HG03520 (cell line): ENCODE results near the gene OR8U1.
"Not testable (repeated sequence)": the region's sequence is repeated elsewhere in the genome, so short reads cannot be mapped to it uniquely, and the experiment has no call there.

Source experiments
- ATAC-seq: cut with Tn5 transposase; IDR thresholded peaks from one replicate; pipeline ENCODE4 v1.9.1; 2021; ENCODE audit warnings: mild to moderate bottlenecking, moderate library complexity; ENCODE audit not compliant: unreplicated experiment

OR8U1 gene

GRCh38 chr11:56375324-56375723, at the start of gene OR8U1:
Gene OR8U1 (plus strand): TSS chr11:56375624. CDS start chr11:56375624, 0 bp downstream.
- ATAC-seq = no peak

- ATAC-seq = no peak
Observed at GRCh38 chr11:56331861-56332491, 43.4 kb upstream of the OR8U1 start.

GRCh38 chr11:56333156-56333555, 42.3 kb upstream of the OR8U1 start:
- no peak for ATAC-seq

GRCh38 chr11:56340289-56340688, 35.1 kb upstream of the OR8U1 start:
- ATAC-seq = no peak

GRCh38 chr11:56345739-56346138, 29.7 kb upstream of the OR8U1 start, which contains the start of gene OR8K1:
Gene OR8K1 (plus strand): TSS chr11:56346039. CDS start chr11:56346039, 0 bp downstream.
- no peak for ATAC-seq

- no peak for ATAC-seq
Observed at GRCh38 chr11:56353991-56354390, 21.4 kb upstream of the OR8U1 start, which contains the start of gene OR8J1. Gene OR8J1 (plus strand): TSS chr11:56354291. CDS start chr11:56360247, 5,956 bp downstream.

- ATAC-seq = no peak
Observed at GRCh38 chr11:56380120-56380519, 4.7 kb downstream of the OR8U1 start.

- no peak for ATAC-seq
Observed at GRCh38 chr11:56394381-56394780, 19.0 kb downstream of the OR8U1 start.

GRCh38 chr11:56396047-56396446, 20.6 kb downstream of the OR8U1 start:
- ATAC-seq = no peak

- not testable (repeated sequence) for ATAC-seq
Observed at GRCh38 chr11:56401858-56402461, 26.5 kb downstream of the OR8U1 start.

- ATAC-seq = no peak
Observed at GRCh38 chr11:56404393-56404792, 29.0 kb downstream of the OR8U1 start.

GRCh38 chr11:56410801-56411200, 35.4 kb downstream of the OR8U1 start:
- no peak for ATAC-seq

- ATAC-seq = no peak
Observed at GRCh38 chr11:56412396-56412795, 37.0 kb downstream of the OR8U1 start, which contains the start of gene OR5AL1. Gene OR5AL1 (plus strand): TSS chr11:56412696.
